ENCODE data around the gene INTS15.

DNA sequence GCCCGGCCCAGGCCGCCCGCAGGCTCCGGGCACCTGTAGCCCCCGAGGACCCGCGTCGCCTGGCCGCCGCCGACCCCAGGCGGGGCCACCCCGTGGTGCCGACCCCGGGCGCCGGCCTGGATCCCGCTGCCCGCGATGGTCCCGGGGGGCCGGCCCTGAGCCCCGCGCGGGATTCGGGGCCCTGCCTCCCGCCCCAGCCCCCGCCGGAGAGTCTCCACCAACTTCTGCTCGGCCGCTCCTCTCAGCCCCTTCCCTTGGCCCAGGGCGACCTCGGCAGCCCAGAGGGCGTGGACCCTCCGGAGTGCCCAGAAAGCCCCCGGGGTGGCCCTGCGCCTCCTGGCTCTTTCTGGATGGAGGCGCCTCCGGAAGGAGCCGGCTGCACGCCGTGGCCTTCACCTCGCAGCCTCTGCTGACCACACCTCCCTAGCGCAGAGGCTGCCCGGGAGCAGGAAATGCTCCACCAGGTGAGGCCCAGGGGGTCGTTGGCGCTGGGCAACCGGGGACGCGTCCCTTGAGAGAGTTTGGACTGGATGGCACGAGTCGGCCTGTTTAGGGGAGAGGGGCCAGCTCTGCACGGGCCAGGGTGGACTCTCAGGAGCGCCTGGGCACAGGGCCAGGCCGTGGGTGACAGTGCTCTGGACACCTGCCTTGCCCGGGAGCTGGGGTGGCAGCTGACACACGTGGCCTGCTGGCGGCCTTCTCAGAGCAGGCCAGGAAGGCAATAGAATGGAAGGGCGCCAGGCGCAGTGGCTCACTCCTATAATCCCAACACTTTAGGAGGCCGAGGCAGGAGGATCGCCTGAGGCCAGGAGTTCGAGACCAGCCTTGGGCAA, 26.1 kb downstream of the INTS15 start:
- TF ChIP-seq, protein P1, sequence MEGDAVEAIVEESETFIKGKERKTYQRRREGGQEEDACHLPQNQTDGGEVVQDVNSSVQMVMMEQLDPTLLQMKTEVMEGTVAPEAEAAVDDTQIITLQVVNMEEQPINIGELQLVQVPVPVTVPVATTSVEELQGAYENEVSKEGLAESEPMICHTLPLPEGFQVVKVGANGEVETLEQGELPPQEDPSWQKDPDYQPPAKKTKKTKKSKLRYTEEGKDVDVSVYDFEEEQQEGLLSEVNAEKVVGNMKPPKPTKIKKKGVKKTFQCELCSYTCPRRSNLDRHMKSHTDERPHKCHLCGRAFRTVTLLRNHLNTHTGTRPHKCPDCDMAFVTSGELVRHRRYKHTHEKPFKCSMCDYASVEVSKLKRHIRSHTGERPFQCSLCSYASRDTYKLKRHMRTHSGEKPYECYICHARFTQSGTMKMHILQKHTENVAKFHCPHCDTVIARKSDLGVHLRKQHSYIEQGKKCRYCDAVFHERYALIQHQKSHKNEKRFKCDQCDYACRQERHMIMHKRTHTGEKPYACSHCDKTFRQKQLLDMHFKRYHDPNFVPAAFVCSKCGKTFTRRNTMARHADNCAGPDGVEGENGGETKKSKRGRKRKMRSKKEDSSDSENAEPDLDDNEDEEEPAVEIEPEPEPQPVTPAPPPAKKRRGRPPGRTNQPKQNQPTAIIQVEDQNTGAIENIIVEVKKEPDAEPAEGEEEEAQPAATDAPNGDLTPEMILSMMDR (IDR thresholded peaks at IDR 0.05), result no peak
- no peak for TF ChIP-seq POLR2A (IDR thresholded peaks at IDR 0.05)

All from heart left ventricle (tissue), 13 donors.